WTC11 (cell line): Measurements from ENCODE around the gene ELN. TPM values are rescaled to one million over a fixed set of nuclear protein-coding genes. Genes with fewer than 3 reads are reported as not detected.

ENCODE experiments used
- ATAC-seq: fragments of 200-7000 bp; cut with Tn5 transposase; 2 replicates; pipeline ENCODE4 v1.10.0; 2021; ENCODE audit warnings: mild to moderate bottlenecking, moderate library complexity
- CTCF ChIA-PET: fragments of 300-600 bp; sonication (Branson Sonifier 250); formaldehyde crosslinking; loops from one replicate; lab custom pipeline; 2021; ENCODE audit warnings: antibody characterized with exemption; lab: Charles Lee
- POLR2A ChIA-PET: fragments of 350-600 bp; sonication (Branson Sonifier 250); formaldehyde crosslinking; loops from one replicate; lab custom pipeline; 2021; ENCODE audit warnings: antibody characterized with exemption; lab: Charles Lee
- DNase-seq: peaks from one replicate; pipeline ENCODE4 v3.0.0; 2021; ENCODE audit warnings: low spot score
- H3K27ac Mint-ChIP-seq: 2 replicates; pipeline ENCODE4 v1.8.0; 2021; ENCODE audit warnings: mixed read lengths
- H3K27me3 Mint-ChIP-seq: 2 replicates; pipeline ENCODE4 v1.8.0; 2021; ENCODE audit warnings: low read depth, mild to moderate bottlenecking, moderate library complexity, mixed read lengths
- H3K36me3 Mint-ChIP-seq: 2 replicates; pipeline ENCODE4 v1.8.0; 2021; ENCODE audit warnings: mixed read lengths
- H3K4me1 Mint-ChIP-seq: 2 replicates; pipeline ENCODE4 v1.8.0; 2022; ENCODE audit warnings: mixed read lengths
- H3K4me3 Mint-ChIP-seq: 2 replicates; pipeline ENCODE4 v1.8.0; 2021; ENCODE audit warnings: mild to moderate bottlenecking, moderate library complexity, mixed read lengths
- H3K9me3 Mint-ChIP-seq: 2 replicates; pipeline ENCODE4 v1.8.0; 2021; ENCODE audit warnings: mixed read lengths
- ARID4B ChIP-seq: sonication (generic); formaldehyde crosslinking; IDR thresholded peaks from 2 replicates; pipeline ENCODE4 v1.8.0; 2023; ENCODE audit warnings: missing genetic modification reagents, mild to moderate bottlenecking, borderline replicate concordance
- ATF1 ChIP-seq: sonication (generic); formaldehyde crosslinking; IDR thresholded peaks from 2 replicates; pipeline ENCODE4 v1.8.1; 2023; ENCODE audit warnings: mild to moderate bottlenecking, moderate library complexity, missing genetic modification reagents
- ATF2 ChIP-seq: sonication (generic); formaldehyde crosslinking; IDR thresholded peaks from 2 replicates; pipeline ENCODE4 v1.8.1; 2022; ENCODE audit warnings: low read depth, missing genetic modification reagents, borderline replicate concordance
- ATF6 ChIP-seq: sonication (generic); formaldehyde crosslinking; IDR thresholded peaks from 2 replicates; pipeline ENCODE4 v1.8.1; 2023; ENCODE audit warnings: mild to moderate bottlenecking, missing genetic modification reagents
- CREM ChIP-seq: sonication (generic); formaldehyde crosslinking; IDR thresholded peaks from 2 replicates; pipeline ENCODE4 v1.8.1; 2022; ENCODE audit warnings: mild to moderate bottlenecking, missing genetic modification reagents, moderate library complexity
- CTCF ChIP-seq: fragments of 200-600 bp; IDR thresholded peaks from 2 replicates; pipeline ENCODE4 v1.8.0; 2022; ENCODE audit warnings: antibody characterized with exemption
- E2F5 ChIP-seq: sonication (generic); formaldehyde crosslinking; IDR thresholded peaks from 2 replicates; pipeline ENCODE4 v1.8.1; 2022; ENCODE audit warnings: mild to moderate bottlenecking, moderate library complexity, missing genetic modification reagents
- ETV6 ChIP-seq: sonication (generic); formaldehyde crosslinking; IDR thresholded peaks from 2 replicates; pipeline ENCODE4 v1.8.1; 2022; ENCODE audit warnings: mild to moderate bottlenecking, missing genetic modification reagents
- FOXP1 ChIP-seq: sonication (generic); formaldehyde crosslinking; IDR thresholded peaks from 2 replicates; pipeline ENCODE4 v1.8.0; 2022; ENCODE audit warnings: missing genetic modification reagents, mild to moderate bottlenecking, moderate library complexity, borderline replicate concordance
- JUN ChIP-seq: sonication (generic); formaldehyde crosslinking; IDR thresholded peaks from 2 replicates; pipeline ENCODE4 v1.8.0; 2023; ENCODE audit warnings: mild to moderate bottlenecking, missing genetic modification reagents
- RORB ChIP-seq: fragments of 250-450 bp; sonication (Bioruptor Pico); IDR thresholded peaks from 2 replicates; pipeline ENCODE4 v1.9.0; 2021; ENCODE audit warnings: mild to moderate bottlenecking
- SOX15 ChIP-seq: fragments of 250-450 bp; sonication (Bioruptor Pico); IDR thresholded peaks from 2 replicates; pipeline ENCODE4 v1.9.0; 2021; ENCODE audit warnings: mild to moderate bottlenecking
- TEAD1 ChIP-seq: sonication (generic); formaldehyde crosslinking; IDR thresholded peaks from 2 replicates; pipeline ENCODE4 v1.8.0; 2022; ENCODE audit warnings: mild to moderate bottlenecking, missing genetic modification reagents
- TEAD4 ChIP-seq: sonication (generic); formaldehyde crosslinking; IDR thresholded peaks from 2 replicates; pipeline ENCODE4 v1.8.0; 2022; ENCODE audit warnings: mild to moderate bottlenecking, missing genetic modification reagents
- TP53 ChIP-seq: sonication (generic); formaldehyde crosslinking; IDR thresholded peaks from 2 replicates; pipeline ENCODE4 v1.8.1; 2023; ENCODE audit warnings: mild to moderate bottlenecking, missing genetic modification reagents
- ZBTB21 ChIP-seq: sonication (generic); formaldehyde crosslinking; IDR thresholded peaks from 2 replicates; pipeline ENCODE4 v1.8.1; 2023; ENCODE audit warnings: mild to moderate bottlenecking, missing genetic modification reagents, borderline replicate concordance
- ZNF121 ChIP-seq: sonication (generic); formaldehyde crosslinking; IDR thresholded peaks from 2 replicates; pipeline ENCODE4 v1.8.0; 2023; ENCODE audit warnings: missing genetic modification reagents
- ZNF425 ChIP-seq: fragments of 250-450 bp; sonication (Bioruptor Pico); conservative IDR thresholded peaks from 2 replicates; pipeline ENCODE4 v1.9.0; 2021; ENCODE audit warnings: mild to moderate bottlenecking
- ZNF671 ChIP-seq: fragments of 250-450 bp; sonication (Bioruptor Pico); IDR thresholded peaks from 2 replicates; pipeline ENCODE4 v1.8.0; 2021; ENCODE audit warnings: mild to moderate bottlenecking
- ZSCAN18 ChIP-seq: fragments of 250-450 bp; sonication (Bioruptor Pico); IDR thresholded peaks from 2 replicates; pipeline ENCODE4 v2.1.2; 2022; ENCODE audit warnings: mild to moderate bottlenecking, moderate library complexity
- total RNA-seq: library from RNA; stranded (reverse); gene quantifications from 3 replicates; pipeline ENCODE4 v1.2.3, GENCODE V29; 2021

ELN gene
- total RNA-seq, 1 experiment from 2014 or later, result 3.3 TPM

GRCh38 chr7:74078461-74078860, 50.5 kb downstream of the ELN start:
- ChIA-PET POLR2A (no interaction called here), CTCF (interaction anchor here (0.7 to 1.3 kb wide), 7 partner anchors 8 to 197 kb away, joined by 3 to 7 read pairs (median 3); no protein-coding TSS in a partner anchor)
- Mint-ChIP-seq H3K4me1 (peaks cover 16% of the 10 kb centered on the region), H3K4me3 (no peak overlapping the region), H3K27me3 (no peaks in the 10 kb centered on the region; the same call in 1 of the 2 replicates), H3K36me3 (no peaks in the 10 kb centered on the region), H3K9me3 (no peaks in the 10 kb centered on the region), H3K27ac (peak overlapping the region; percentile 59; the same call in 1 of the 2 replicates)
- ATAC-seq (no peak), DNase-seq (no peak)
- TF ChIP-seq E2F5, result no peak
- no peak for TF ChIP-seq TP53
- TF ChIP-seq ATF2, result no peak
- no peak for TF ChIP-seq ZBTB21 (CRISPR knock-in tag)
- no peak for TF ChIP-seq TEAD1 (CRISPR knock-in tag)
- no peak for TF ChIP-seq ZNF671 (CRISPR knock-in tag)
- no peak for TF ChIP-seq FOXP1 (CRISPR knock-in tag)
- TF ChIP-seq RORB (CRISPR knock-in tag), result no peak
- TF ChIP-seq SOX15, result no peak
- no peak for TF ChIP-seq ATF1 (CRISPR knock-in tag)
- TF ChIP-seq ZNF425 (CRISPR knock-in tag), result no peak
- no peak for TF ChIP-seq ATF6 (CRISPR knock-in tag)
- no peak for TF ChIP-seq ZSCAN18 (CRISPR knock-in tag)
- TF ChIP-seq ETV6, result no peak

GRCh38 chr7:74082770-74083116, 54.8 kb downstream of the ELN start:
- peaks cover 26% of the 10 kb centered on the region for H3K4me1 Mint-ChIP-seq
- H3K27me3 Mint-ChIP-seq, result no peaks in the 10 kb centered on the region; the same call in 1 of the 2 replicates
- ChIA-PET POLR2A (interaction anchor here (0.7 to 1.2 kb wide), 7 partner anchors 12 to 418 kb away, joined by 3 to 5 read pairs (median 3); no protein-coding TSS in a partner anchor), CTCF (interaction anchor here (1.0 to 2.0 kb wide), 7 partner anchors 12 to 318 kb away, joined by 3 to 18 read pairs (median 10); partner anchors contain the start of gene ELN)
- ATAC-seq (no peak), DNase-seq (no peak)
- H3K9me3 Mint-ChIP-seq, result no peaks in the 10 kb centered on the region
- peak overlapping the region; percentile 68 for H3K4me3 Mint-ChIP-seq
- no peak overlapping the region for H3K27ac Mint-ChIP-seq
- peaks cover 11% of the 10 kb centered on the region for H3K36me3 Mint-ChIP-seq
- TF ChIP-seq ZNF121 (CRISPR knock-in tag) (no peak), ARID4B (CRISPR knock-in tag) (no peak), TEAD4 (CRISPR knock-in tag) (no peak), CTCF (no peak), JUN (CRISPR knock-in tag) (no peak), SOX15 (no peak), CREM (no peak)
